Measurements from ENCODE around the gene ACVRL1.

GRCh38 chr12:51911307-51911706, 4.0 kb downstream of the ACVRL1 start:
- TF ChIP-seq, protein P1, sequence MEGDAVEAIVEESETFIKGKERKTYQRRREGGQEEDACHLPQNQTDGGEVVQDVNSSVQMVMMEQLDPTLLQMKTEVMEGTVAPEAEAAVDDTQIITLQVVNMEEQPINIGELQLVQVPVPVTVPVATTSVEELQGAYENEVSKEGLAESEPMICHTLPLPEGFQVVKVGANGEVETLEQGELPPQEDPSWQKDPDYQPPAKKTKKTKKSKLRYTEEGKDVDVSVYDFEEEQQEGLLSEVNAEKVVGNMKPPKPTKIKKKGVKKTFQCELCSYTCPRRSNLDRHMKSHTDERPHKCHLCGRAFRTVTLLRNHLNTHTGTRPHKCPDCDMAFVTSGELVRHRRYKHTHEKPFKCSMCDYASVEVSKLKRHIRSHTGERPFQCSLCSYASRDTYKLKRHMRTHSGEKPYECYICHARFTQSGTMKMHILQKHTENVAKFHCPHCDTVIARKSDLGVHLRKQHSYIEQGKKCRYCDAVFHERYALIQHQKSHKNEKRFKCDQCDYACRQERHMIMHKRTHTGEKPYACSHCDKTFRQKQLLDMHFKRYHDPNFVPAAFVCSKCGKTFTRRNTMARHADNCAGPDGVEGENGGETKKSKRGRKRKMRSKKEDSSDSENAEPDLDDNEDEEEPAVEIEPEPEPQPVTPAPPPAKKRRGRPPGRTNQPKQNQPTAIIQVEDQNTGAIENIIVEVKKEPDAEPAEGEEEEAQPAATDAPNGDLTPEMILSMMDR (IDR thresholded peaks at IDR 0.05; ENCODE audit: low read length): no peak
- no peak for TF ChIP-seq EZH2 (IDR thresholded peaks at IDR 0.05; ENCODE audit: borderline replicate concordance, low read length)

All from OCI-LY1 (cell line).